ENCODE measurements around the gene PLEKHG7. TPM values are rescaled to one million over a fixed set of nuclear protein-coding genes. Genes with fewer than 3 reads are reported as not detected.
"Not testable (repeated sequence)": the region's sequence is repeated elsewhere in the genome, so short reads cannot be mapped to it uniquely, and the experiment has no call there.

The PLEKHG7 gene
- not detected for total RNA-seq

- H3K27me3 Mint-ChIP-seq: no peaks in the 10 kb centered on the region
- no peaks in the 10 kb centered on the region for H3K36me3 Mint-ChIP-seq (ENCODE audit: low read depth)
- H3K4me1 Mint-ChIP-seq (ENCODE audit: low read depth): peaks cover 9% of the 10 kb centered on the region
- DNase-seq: peak; percentile 32
- intact Hi-C loops (cut with micrococcal nuclease): no loop called here
- ATAC-seq: peak; percentile 68
- TF ChIP-seq CTCF (IDR thresholded peaks at IDR 0.05): no peak
- ChIA-PET POLR2A (interaction anchor here (0.7 kb wide), 1 partner anchor 660 kb away, joined by 4 read pairs; no protein-coding TSS in a partner anchor), CTCF (no interaction called here)
- no peak within 1 kb of the TSS for H3K4me3 Mint-ChIP-seq
- peaks cover 1% of the 10 kb centered on the region for H3K9me3 Mint-ChIP-seq
- no peak within 1 kb of the TSS for H3K27ac Mint-ChIP-seq
Measured at GRCh38 chr12:92702754-92703679, at the start of gene PLEKHG7. PLEKHG7 (plus strand) TSS chr12:92702989; CDS start chr12:92706632, 3,643 bp downstream.

GRCh38 chr12:92654256-92654655, 48.5 kb upstream of the PLEKHG7 start:
- H3K36me3 Mint-ChIP-seq (ENCODE audit: low read depth); DNase-seq; POLR2A ChIA-PET; H3K4me3 Mint-ChIP-seq; H3K27ac Mint-ChIP-seq; H3K9me3 Mint-ChIP-seq; H3K4me1 Mint-ChIP-seq (ENCODE audit: low read depth); H3K27me3 Mint-ChIP-seq; ATAC-seq: not testable (repeated sequence)
- intact Hi-C loops (cut with micrococcal nuclease): loop anchor here (10.0 kb wide), 1 partner anchor 1289 kb away; no protein-coding TSS in a partner anchor
- CTCF ChIA-PET: interaction anchor here (0.9 to 1.5 kb wide), 3 partner anchors 23 to 1272 kb away, joined by 3 to 4 read pairs (median 3); no protein-coding TSS in a partner anchor

- Mint-ChIP-seq H3K27me3 (no peaks in the 10 kb centered on the region), H3K9me3 (no peaks in the 10 kb centered on the region), H3K27ac (no peak overlapping the region), H3K4me1 (ENCODE audit: low read depth) (peaks cover 2% of the 10 kb centered on the region), H3K4me3 (no peak overlapping the region), H3K36me3 (ENCODE audit: low read depth) (no peaks in the 10 kb centered on the region)
- CTCF ChIA-PET: interaction anchor here (0.9 to 1.5 kb wide), 2 partner anchors 22 to 1272 kb away, joined by 3 read pairs; no protein-coding TSS in a partner anchor
- POLR2A ChIA-PET: no interaction called here
- intact Hi-C loops (cut with micrococcal nuclease): loop anchor here (10.0 kb wide), 1 partner anchor 1290 kb away; no protein-coding TSS in a partner anchor
- DNase-seq (no peak), ATAC-seq (no peak)
- TF ChIP-seq CTCF (IDR thresholded peaks at IDR 0.05): no peak
Measured at GRCh38 chr12:92654929-92655328, 47.9 kb upstream of the PLEKHG7 start.

GRCh38 chr12:92656911-92657310, 45.9 kb upstream of the PLEKHG7 start:
- no peak overlapping the region for H3K27ac Mint-ChIP-seq
- ChIA-PET CTCF (interaction anchor here (1.6 kb wide), 1 partner anchor 1275 kb away, joined by 5 read pairs; no protein-coding TSS in a partner anchor), POLR2A (no interaction called here)
- H3K4me1 Mint-ChIP-seq (ENCODE audit: low read depth): no peaks in the 10 kb centered on the region
- ATAC-seq (no peak), DNase-seq (no peak)
- TF ChIP-seq CTCF (IDR thresholded peaks at IDR 0.05): no peak
- no peaks in the 10 kb centered on the region for H3K9me3 Mint-ChIP-seq
- intact Hi-C loops (cut with micrococcal nuclease): loop anchor here (10.0 kb wide), 1 partner anchor 1292 kb away; no protein-coding TSS in a partner anchor
- no peaks in the 10 kb centered on the region for H3K36me3 Mint-ChIP-seq (ENCODE audit: low read depth)
- no peaks in the 10 kb centered on the region for H3K27me3 Mint-ChIP-seq
- no peak overlapping the region for H3K4me3 Mint-ChIP-seq

- DNase-seq: no peak
- no peaks in the 10 kb centered on the region for H3K27me3 Mint-ChIP-seq
- no peaks in the 10 kb centered on the region for H3K4me1 Mint-ChIP-seq (ENCODE audit: low read depth)
- no peak for TF ChIP-seq CTCF (IDR thresholded peaks at IDR 0.05)
- H3K4me3 Mint-ChIP-seq: no peak overlapping the region
- no peaks in the 10 kb centered on the region for H3K9me3 Mint-ChIP-seq
- no peak overlapping the region for H3K27ac Mint-ChIP-seq
- intact Hi-C loops (cut with micrococcal nuclease): loop anchor here (10.0 kb wide), 1 partner anchor 1293 kb away; no protein-coding TSS in a partner anchor
- ChIA-PET POLR2A (no interaction called here), CTCF (interaction anchor here (1.1 kb wide), 1 partner anchor 19 kb away, joined by 3 read pairs; no protein-coding TSS in a partner anchor)
- no peaks in the 10 kb centered on the region for H3K36me3 Mint-ChIP-seq (ENCODE audit: low read depth)
- ATAC-seq: no peak
Measured at GRCh38 chr12:92657770-92658169, 45.0 kb upstream of the PLEKHG7 start.
